Measurements from ENCODE around the gene FAM3C.

- TF ChIP-seq POLR2A (IDR thresholded peaks at IDR 0.05; ENCODE audit: low read depth, low read length), result no peak
- no peak for TF ChIP-seq POLR2AphosphoS5 (IDR thresholded peaks at IDR 0.05; ENCODE audit: low read depth, low read length)
- no peak for TF ChIP-seq PAX5 (IDR thresholded peaks at IDR 0.05; ENCODE audit: insufficient read depth, low read length, severe bottlenecking)
Observed at GRCh38 chr7:121344093-121344492, 52.0 kb downstream of the FAM3C start.

Measured in GM12891 (cell line).